A673 (cell line): Measurements from ENCODE around the gene ZC3H7B. TPM values are rescaled to one million over a fixed set of nuclear protein-coding genes. Genes with fewer than 3 reads are reported as not detected.

Source experiments
- BruUV-seq: library from RNA; stranded (reverse); fragments of 400-500 nt; replicated peaks from 2 replicates; lab custom pipeline; 2021; lab: Mats Ljungman, UMichigan
- CTCF ChIA-PET: fragments of 300-600 bp; sonication (Branson Sonifier 250); formaldehyde crosslinking; loops from one replicate; lab custom pipeline; 2022; ENCODE audit warnings: antibody characterized with exemption; lab: Charles Lee
- POLR2A ChIA-PET: fragments of 300-600 bp; sonication (Branson Sonifier 250); formaldehyde crosslinking; loops from one replicate; lab custom pipeline; 2022; ENCODE audit warnings: antibody characterized with exemption; ENCODE audit not compliant: low non-redundant PET; lab: Charles Lee
- DNase-seq: peaks from one replicate; pipeline ENCODE4 v3.0.0-alpha.2; 2015; ENCODE audit warnings: low spot score
- H3K27ac ChIP-seq: fragments of 200-600 bp; sonication (generic); 2 replicates; pipeline ENCODE4 v1.5.1; 2016; ENCODE audit warnings: mixed run types, low read depth, mild to moderate bottlenecking, mixed read lengths, antibody characterized with exemption, low read length; ENCODE audit not compliant: poor library complexity, severe bottlenecking
- H3K27me3 ChIP-seq: fragments of 200-600 bp; sonication (generic); replicated peaks from 2 replicates; pipeline ENCODE4 v1.6.1; 2017; ENCODE audit warnings: mixed run types, low read depth, mild to moderate bottlenecking, mixed read lengths, antibody characterized with exemption, low read length; ENCODE audit not compliant: insufficient read depth, poor library complexity
- H3K36me3 ChIP-seq: fragments of 200-600 bp; sonication (generic); 2 replicates; pipeline ENCODE4 v1.6.1; 2016; ENCODE audit warnings: mixed run types, mild to moderate bottlenecking, mixed read lengths, antibody characterized with exemption, low read length; ENCODE audit not compliant: insufficient read depth, poor library complexity, severe bottlenecking
- H3K4me1 ChIP-seq: fragments of 200-600 bp; sonication (generic); 2 replicates; pipeline ENCODE4 v1.6.1; 2017; ENCODE audit warnings: mixed run types, mild to moderate bottlenecking, mixed read lengths, antibody characterized with exemption, low read length; ENCODE audit not compliant: insufficient read depth, poor library complexity, severe bottlenecking
- H3K4me3 ChIP-seq: fragments of 200-600 bp; sonication (generic); 2 replicates; pipeline ENCODE4 v1.5.1; 2016; ENCODE audit warnings: low read depth, mixed run types, mild to moderate bottlenecking, mixed read lengths, low read length; ENCODE audit not compliant: poor library complexity, severe bottlenecking
- H3K9me3 ChIP-seq: fragments of 200-600 bp; sonication (generic); 2 replicates; pipeline ENCODE4 v1.6.1; 2016; ENCODE audit warnings: mixed run types, low read depth, mild to moderate bottlenecking, mixed read lengths, antibody characterized with exemption, low read length; ENCODE audit not compliant: poor library complexity, severe bottlenecking
- CTCF ChIP-seq: fragments of 300-800, 200-600 bp; sonication (generic); conservative IDR thresholded peaks from 2 replicates; pipeline ENCODE4 v1.5.1; 2017; ENCODE audit warnings: low read depth, mild to moderate bottlenecking, antibody characterized with exemption, low read length, moderate library complexity, mixed read lengths
- EZH2 ChIP-seq: fragments of 200-600 bp; sonication (generic); IDR thresholded peaks from 2 replicates; pipeline ENCODE4 v1.6.1; 2017; ENCODE audit warnings: borderline replicate concordance, low read depth, mild to moderate bottlenecking, mixed read lengths, antibody characterized with exemption, low read length; ENCODE audit not compliant: poor library complexity, severe bottlenecking
- intact Hi-C: fragments of 100-400 bp; cut with micrococcal nuclease; formaldehyde crosslinking; loops from one replicate; pipeline ENCODE4 v1.10.0; 2022; ENCODE audit not compliant: unreplicated experiment
- total RNA-seq: library from RNA; stranded (reverse); gene quantifications from 2 replicates; pipeline ENCODE4 v1.2.3, GENCODE V29; 2021

The ZC3H7B gene
- total RNA-seq, 1 experiment from 2014 or later, result 90.4 TPM

GRCh38 chr22:41308544-41308947 is 7.2 kb downstream of the ZC3H7B start:
- no TSS peak for BruUV-seq
- H3K4me3 ChIP-seq, result no peak overlapping the region
- no peak for TF ChIP-seq EZH2
- no peak for TF ChIP-seq CTCF
- no peaks in the 10 kb centered on the region for H3K27me3 ChIP-seq
- H3K9me3 ChIP-seq, result no peaks in the 10 kb centered on the region
- peak; percentile 62 for DNase-seq
- intact Hi-C loops, result no loop called here
- H3K36me3 ChIP-seq, result peaks cover 6% of the 10 kb centered on the region
- H3K4me1 ChIP-seq, result peaks cover 26% of the 10 kb centered on the region
- H3K27ac ChIP-seq, result peak overlapping the region; percentile 1
- ChIA-PET POLR2A (no interaction called here), CTCF (no interaction called here)

GRCh38 chr22:41310336-41310735 is 9.0 kb downstream of the ZC3H7B start:
- no peaks in the 10 kb centered on the region for H3K27me3 ChIP-seq
- no peaks in the 10 kb centered on the region for H3K9me3 ChIP-seq
- TF ChIP-seq EZH2 (no peak), CTCF (no peak)
- H3K27ac ChIP-seq, result no peak overlapping the region
- ChIA-PET CTCF (no interaction called here), POLR2A (no interaction called here)
- no peak for DNase-seq
- peaks cover 23% of the 10 kb centered on the region for H3K4me1 ChIP-seq
- intact Hi-C loops, result no loop called here
- H3K36me3 ChIP-seq, result peaks cover 6% of the 10 kb centered on the region
- BruUV-seq, result no TSS peak
- no peak overlapping the region for H3K4me3 ChIP-seq

- H3K9me3 ChIP-seq, result no peaks in the 10 kb centered on the region
- H3K27me3 ChIP-seq, result no peaks in the 10 kb centered on the region
- CTCF ChIA-PET, result no interaction called here
- H3K4me1 ChIP-seq, result peaks cover 16% of the 10 kb centered on the region
- intact Hi-C loops, result no loop called here
- POLR2A ChIA-PET, result no interaction called here
- BruUV-seq, result no TSS peak
- H3K36me3 ChIP-seq, result peaks cover 6% of the 10 kb centered on the region
- H3K4me3 ChIP-seq, result no peak overlapping the region
- TF ChIP-seq CTCF, result no peak
- no peak for TF ChIP-seq EZH2
- DNase-seq, result no peak
- H3K27ac ChIP-seq, result no peak overlapping the region
Observed at GRCh38 chr22:41311487-41311886, 10.2 kb downstream of the ZC3H7B start.
